Liver (tissue), 9 donors: Measurements from ENCODE around the gene KCNMA1. TPM values are rescaled to one million over a fixed set of nuclear protein-coding genes. Genes with fewer than 3 reads are reported as not detected.

ENCODE experiments used
- DNase-seq: peaks from one replicate; pipeline ENCODE4 v3.0.0-alpha.2; 2017; ENCODE audit warnings: low spot score
- H3K27ac ChIP-seq, 2 donors: one replicate each; pipeline ENCODE4 v1.7.0; 2013; ENCODE audit warnings: inconsistent platforms in 2 of 2, low read length in 2 of 2, control low read depth in 1 of 2, low read depth in 1 of 2, mild to moderate bottlenecking in 1 of 2
- H3K27me3 ChIP-seq, 4 donors: one replicate each; pipeline versions ENCODE4 v1.6.1 to v1.7.0; 2013; ENCODE audit warnings: low read length in 3 of 4, inconsistent platforms in 1 of 4, mild to moderate bottlenecking in 1 of 4, moderate library complexity in 1 of 4; ENCODE audit not compliant: control insufficient read depth in 4 of 4, insufficient read depth in 4 of 4
- H3K36me3 ChIP-seq, 4 donors: one replicate each; pipeline versions ENCODE4 v1.6.1 to v1.7.0; 2013; ENCODE audit warnings: low read length in 3 of 4, mild to moderate bottlenecking in 3 of 4, low read depth in 1 of 4, moderate library complexity in 1 of 4; ENCODE audit not compliant: control insufficient read depth in 4 of 4, insufficient read depth in 3 of 4
- H3K4me1 ChIP-seq, 4 donors: one replicate each; pipeline versions ENCODE4 v1.6.1 to v1.7.0; 2013; ENCODE audit warnings: low read length in 3 of 4, mild to moderate bottlenecking in 3 of 4, moderate library complexity in 1 of 4; ENCODE audit not compliant: control insufficient read depth in 4 of 4, insufficient read depth in 4 of 4
- H3K4me3 ChIP-seq, 3 donors: one replicate each; pipeline versions ENCODE4 v1.6.1 to v1.7.0; 2013; ENCODE audit warnings: low read length in 3 of 3, control low read depth in 1 of 3, low read depth in 1 of 3, mild to moderate bottlenecking in 1 of 3
- H3K9ac ChIP-seq, 2 donors: one replicate each; pipeline ENCODE4 v1.7.0; 2013; ENCODE audit warnings: low read length in 2 of 2, mild to moderate bottlenecking in 2 of 2, moderate library complexity in 2 of 2, control low read depth in 1 of 2, low read depth in 1 of 2
- H3K9me3 ChIP-seq, 4 donors: one replicate each; pipeline versions ENCODE4 v1.6.1 to v1.7.0; 2013; ENCODE audit warnings: low read length in 3 of 4; ENCODE audit not compliant: control insufficient read depth in 4 of 4
- EGR1 ChIP-seq, 2 donors: IDR thresholded peaks; 2 replicates each; pipeline ENCODE4 v1.6.1; 2016 to 2018; ENCODE audit warnings: antibody characterized with exemption in 2 of 2, low read depth in 2 of 2
- FOXA1 ChIP-seq: IDR thresholded peaks from 2 replicates; pipeline ENCODE4 v1.6.1; 2016; ENCODE audit warnings: antibody characterized with exemption
- FOXA2 ChIP-seq: IDR thresholded peaks from 2 replicates; pipeline ENCODE4 v1.6.1; 2016; ENCODE audit warnings: antibody characterized with exemption
- GABPA ChIP-seq, 2 donors: IDR thresholded peaks in 1 of 2; conservative IDR thresholded peaks in 1 of 2; 2 replicates each; pipeline ENCODE4 v1.6.1; 2016; ENCODE audit warnings: antibody characterized with exemption in 2 of 2, mild to moderate bottlenecking in 1 of 2, moderate library complexity in 1 of 2
- HNF4G ChIP-seq: IDR thresholded peaks from 2 replicates; pipeline ENCODE4 v1.6.1; 2016; ENCODE audit warnings: antibody characterized with exemption
- JUND ChIP-seq, 2 donors: IDR thresholded peaks; 2 replicates each; pipeline ENCODE4 v1.6.1; 2016; ENCODE audit warnings: antibody characterized with exemption in 2 of 2
- RAD21 ChIP-seq, 2 donors: IDR thresholded peaks; 2 replicates each; pipeline ENCODE4 v1.6.1; 2016; ENCODE audit warnings: antibody characterized with exemption in 2 of 2, mild to moderate bottlenecking in 2 of 2
- RXRA ChIP-seq, 2 donors: IDR thresholded peaks; 2 replicates each; pipeline ENCODE4 v1.6.1; 2017 to 2018; ENCODE audit warnings: antibody characterized with exemption in 2 of 2, mild to moderate bottlenecking in 1 of 2
- SP1 ChIP-seq: IDR thresholded peaks from 2 replicates; pipeline ENCODE4 v1.6.1; 2018; ENCODE audit warnings: antibody characterized with exemption, mild to moderate bottlenecking
- TAF1 ChIP-seq: conservative IDR thresholded peaks from 2 replicates; pipeline ENCODE4 v1.6.1; 2016; ENCODE audit warnings: antibody characterized with exemption, mild to moderate bottlenecking
- WGBS: extraction: QIAGEN DNeasy Blood & Tissue Kit; methylation state at CpG from one replicate; pipeline ENCODE4 v1.1.7; 2013; 5-methylcytosine and 5-hydroxymethylcytosine counted together
- polyA plus RNA-seq, 2 donors: library from polyadenylated mRNA; stranded (reverse) in 1 of 2; unstranded in 1 of 2; fragments of 200-250 nt in 1 of 2; fragments of >200 nt in 1 of 2; fragmentation: Nextera tagmentation in 1 of 2; extraction: Ambion mirVana in 1 of 2; gene quantifications; one replicate each; pipeline versions ENCODE4 v1.2.1 to v1.2.3, GENCODE V29; 2013 to 2015
- total RNA-seq, 2 donors: library from RNA; depleted of rRNA; stranded (reverse); fragments of >200 nt; gene quantifications; one replicate each; pipeline ENCODE4 v1.2.3, GENCODE V29; 2014
- TF ChIP-seq, protein P1 (sequence below): IDR thresholded peaks from 2 replicates; pipeline ENCODE4 v1.6.1; 2016; ENCODE audit warnings: antibody characterized with exemption, mild to moderate bottlenecking
- TF ChIP-seq, protein P2 (sequence below): IDR thresholded peaks from 2 replicates; pipeline ENCODE4 v1.6.1; 2016; ENCODE audit warnings: antibody characterized with exemption
- TF ChIP-seq, protein P3 (sequence below): IDR thresholded peaks from 2 replicates; pipeline ENCODE4 v1.6.1; 2016; ENCODE audit warnings: antibody characterized with exemption
- TF ChIP-seq, protein P4 (sequence below): fragments of 150-350 bp; IDR thresholded peaks from 2 replicates; pipeline ENCODE4 v1.5.1; 2017; ENCODE audit warnings: improper control_type of control experiment, low read depth, low read length; ENCODE audit not compliant: missing input control
- TF ChIP-seq, protein P5 (sequence below): IDR thresholded peaks from 2 replicates; pipeline ENCODE4 v1.6.1; 2016; ENCODE audit warnings: antibody characterized with exemption
- donor health status: healthy.
- donor health status: healthy.
- donor health status: healthy.
- donor health status: healthy.
- donor health status: healthy.

KCNMA1 gene
- total and polyA plus RNA-seq, 4 donors = 2.5 to 9.7 (median 4.7) TPM

DNA sequence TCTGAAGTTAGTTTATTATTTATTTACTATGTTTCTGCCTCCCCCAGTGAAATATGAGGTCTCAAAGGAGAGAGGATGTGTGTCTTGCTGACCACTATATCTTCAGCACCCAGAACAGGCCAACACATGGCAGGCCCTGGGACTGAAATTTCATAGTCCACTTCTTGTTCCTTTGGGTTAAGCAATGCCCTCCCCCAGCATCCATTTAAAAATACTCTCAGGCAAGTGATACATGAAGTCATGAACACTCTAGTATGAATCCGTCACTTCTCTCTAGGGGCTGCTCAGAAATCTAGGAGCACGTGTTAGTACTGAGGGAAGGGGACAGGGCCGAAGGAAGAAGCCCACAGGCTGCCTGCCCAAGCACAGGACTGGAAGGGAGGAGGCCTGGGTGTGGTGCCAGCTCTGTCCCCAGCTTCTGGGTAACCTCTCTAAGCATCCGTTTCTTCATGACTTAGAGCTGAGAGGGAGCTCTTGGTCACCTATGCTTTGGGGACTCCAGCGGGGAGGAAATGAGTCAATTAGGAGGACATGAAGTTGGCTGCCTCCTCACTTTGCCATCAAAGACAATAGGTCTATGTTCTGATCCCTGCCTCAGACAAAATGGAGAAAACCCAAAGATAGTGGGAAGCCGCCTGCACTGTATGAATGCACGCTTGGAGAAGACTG lies 119.2 kb downstream of the KCNMA1 start:
- no peaks in the 10 kb centered on the region for H3K36me3 ChIP-seq
- no peaks in the 10 kb centered on the region for H3K4me1 ChIP-seq
- 92% methylated on average over 7 of the region's 7 CpGs for WGBS
- TF ChIP-seq HNF4G (no peak), RAD21 (IDR thresholded peaks at IDR 0.05) (no peak), TAF1 (no peak), FOXA2 (no peak), JUND (IDR thresholded peaks at IDR 0.05) (no peak), RXRA (IDR thresholded peaks at IDR 0.05) (no peak), SP1 (no peak), EGR1 (IDR thresholded peaks at IDR 0.05; ENCODE audit: low read depth in 2 of 2) (no peak), FOXA1 (no peak), GABPA (IDR thresholded peaks at IDR 0.05 in 1 of 2, conservative IDR thresholded peaks at IDR 0.05 in 1 of 2) (no peak)
- TF ChIP-seq, protein P1, sequence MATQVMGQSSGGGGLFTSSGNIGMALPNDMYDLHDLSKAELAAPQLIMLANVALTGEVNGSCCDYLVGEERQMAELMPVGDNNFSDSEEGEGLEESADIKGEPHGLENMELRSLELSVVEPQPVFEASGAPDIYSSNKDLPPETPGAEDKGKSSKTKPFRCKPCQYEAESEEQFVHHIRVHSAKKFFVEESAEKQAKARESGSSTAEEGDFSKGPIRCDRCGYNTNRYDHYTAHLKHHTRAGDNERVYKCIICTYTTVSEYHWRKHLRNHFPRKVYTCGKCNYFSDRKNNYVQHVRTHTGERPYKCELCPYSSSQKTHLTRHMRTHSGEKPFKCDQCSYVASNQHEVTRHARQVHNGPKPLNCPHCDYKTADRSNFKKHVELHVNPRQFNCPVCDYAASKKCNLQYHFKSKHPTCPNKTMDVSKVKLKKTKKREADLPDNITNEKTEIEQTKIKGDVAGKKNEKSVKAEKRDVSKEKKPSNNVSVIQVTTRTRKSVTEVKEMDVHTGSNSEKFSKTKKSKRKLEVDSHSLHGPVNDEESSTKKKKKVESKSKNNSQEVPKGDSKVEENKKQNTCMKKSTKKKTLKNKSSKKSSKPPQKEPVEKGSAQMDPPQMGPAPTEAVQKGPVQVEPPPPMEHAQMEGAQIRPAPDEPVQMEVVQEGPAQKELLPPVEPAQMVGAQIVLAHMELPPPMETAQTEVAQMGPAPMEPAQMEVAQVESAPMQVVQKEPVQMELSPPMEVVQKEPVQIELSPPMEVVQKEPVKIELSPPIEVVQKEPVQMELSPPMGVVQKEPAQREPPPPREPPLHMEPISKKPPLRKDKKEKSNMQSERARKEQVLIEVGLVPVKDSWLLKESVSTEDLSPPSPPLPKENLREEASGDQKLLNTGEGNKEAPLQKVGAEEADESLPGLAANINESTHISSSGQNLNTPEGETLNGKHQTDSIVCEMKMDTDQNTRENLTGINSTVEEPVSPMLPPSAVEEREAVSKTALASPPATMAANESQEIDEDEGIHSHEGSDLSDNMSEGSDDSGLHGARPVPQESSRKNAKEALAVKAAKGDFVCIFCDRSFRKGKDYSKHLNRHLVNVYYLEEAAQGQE = no peak
- TF ChIP-seq, protein P2, sequence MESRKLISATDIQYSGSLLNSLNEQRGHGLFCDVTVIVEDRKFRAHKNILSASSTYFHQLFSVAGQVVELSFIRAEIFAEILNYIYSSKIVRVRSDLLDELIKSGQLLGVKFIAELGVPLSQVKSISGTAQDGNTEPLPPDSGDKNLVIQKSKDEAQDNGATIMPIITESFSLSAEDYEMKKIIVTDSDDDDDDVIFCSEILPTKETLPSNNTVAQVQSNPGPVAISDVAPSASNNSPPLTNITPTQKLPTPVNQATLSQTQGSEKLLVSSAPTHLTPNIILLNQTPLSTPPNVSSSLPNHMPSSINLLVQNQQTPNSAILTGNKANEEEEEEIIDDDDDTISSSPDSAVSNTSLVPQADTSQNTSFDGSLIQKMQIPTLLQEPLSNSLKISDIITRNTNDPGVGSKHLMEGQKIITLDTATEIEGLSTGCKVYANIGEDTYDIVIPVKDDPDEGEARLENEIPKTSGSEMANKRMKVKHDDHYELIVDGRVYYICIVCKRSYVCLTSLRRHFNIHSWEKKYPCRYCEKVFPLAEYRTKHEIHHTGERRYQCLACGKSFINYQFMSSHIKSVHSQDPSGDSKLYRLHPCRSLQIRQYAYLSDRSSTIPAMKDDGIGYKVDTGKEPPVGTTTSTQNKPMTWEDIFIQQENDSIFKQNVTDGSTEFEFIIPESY = no peak
- TF ChIP-seq, protein P3, sequence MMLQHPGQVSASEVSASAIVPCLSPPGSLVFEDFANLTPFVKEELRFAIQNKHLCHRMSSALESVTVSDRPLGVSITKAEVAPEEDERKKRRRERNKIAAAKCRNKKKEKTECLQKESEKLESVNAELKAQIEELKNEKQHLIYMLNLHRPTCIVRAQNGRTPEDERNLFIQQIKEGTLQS = no peak
- TF ChIP-seq, protein P4, sequence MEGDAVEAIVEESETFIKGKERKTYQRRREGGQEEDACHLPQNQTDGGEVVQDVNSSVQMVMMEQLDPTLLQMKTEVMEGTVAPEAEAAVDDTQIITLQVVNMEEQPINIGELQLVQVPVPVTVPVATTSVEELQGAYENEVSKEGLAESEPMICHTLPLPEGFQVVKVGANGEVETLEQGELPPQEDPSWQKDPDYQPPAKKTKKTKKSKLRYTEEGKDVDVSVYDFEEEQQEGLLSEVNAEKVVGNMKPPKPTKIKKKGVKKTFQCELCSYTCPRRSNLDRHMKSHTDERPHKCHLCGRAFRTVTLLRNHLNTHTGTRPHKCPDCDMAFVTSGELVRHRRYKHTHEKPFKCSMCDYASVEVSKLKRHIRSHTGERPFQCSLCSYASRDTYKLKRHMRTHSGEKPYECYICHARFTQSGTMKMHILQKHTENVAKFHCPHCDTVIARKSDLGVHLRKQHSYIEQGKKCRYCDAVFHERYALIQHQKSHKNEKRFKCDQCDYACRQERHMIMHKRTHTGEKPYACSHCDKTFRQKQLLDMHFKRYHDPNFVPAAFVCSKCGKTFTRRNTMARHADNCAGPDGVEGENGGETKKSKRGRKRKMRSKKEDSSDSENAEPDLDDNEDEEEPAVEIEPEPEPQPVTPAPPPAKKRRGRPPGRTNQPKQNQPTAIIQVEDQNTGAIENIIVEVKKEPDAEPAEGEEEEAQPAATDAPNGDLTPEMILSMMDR = no peak
- TF ChIP-seq, protein P5, sequence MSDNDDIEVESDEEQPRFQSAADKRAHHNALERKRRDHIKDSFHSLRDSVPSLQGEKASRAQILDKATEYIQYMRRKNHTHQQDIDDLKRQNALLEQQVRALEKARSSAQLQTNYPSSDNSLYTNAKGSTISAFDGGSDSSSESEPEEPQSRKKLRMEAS = no peak
- no peak overlapping the region for H3K27ac ChIP-seq
- H3K9me3 ChIP-seq = no peaks in the 10 kb centered on the region
- DNase-seq = no peak
- no peak overlapping the region for H3K4me3 ChIP-seq
- H3K9ac ChIP-seq = no peak overlapping the region
- no peaks in the 10 kb centered on the region for H3K27me3 ChIP-seq

DNA sequence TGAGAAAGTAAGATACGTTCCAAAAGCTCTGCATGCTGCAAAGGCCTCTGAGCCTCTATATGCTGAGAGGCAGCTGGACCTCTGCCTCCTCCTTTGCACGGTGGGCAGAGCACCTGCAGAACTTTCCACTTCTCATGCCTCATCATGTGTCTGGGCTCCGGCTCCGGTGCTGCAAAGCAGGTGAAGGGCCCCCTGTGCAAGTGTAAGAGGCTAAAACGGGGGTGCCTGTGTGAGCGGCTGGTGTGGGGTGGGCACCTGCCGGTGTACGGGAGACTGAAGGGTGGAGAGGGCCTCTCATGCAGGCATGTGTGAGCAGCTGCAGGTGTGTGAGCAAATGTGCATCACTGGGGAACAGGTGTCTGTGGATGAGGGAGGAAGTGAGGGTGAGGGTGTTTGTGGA lies 121.0 kb downstream of the KCNMA1 start:
- no peak overlapping the region for H3K4me3 ChIP-seq
- no peak for DNase-seq
- H3K27ac ChIP-seq = no peak overlapping the region
- no peaks in the 10 kb centered on the region for H3K9me3 ChIP-seq
- no peak overlapping the region for H3K9ac ChIP-seq
- 95% methylated on average over 8 of the region's 8 CpGs for WGBS
- no peaks in the 10 kb centered on the region for H3K4me1 ChIP-seq
- H3K27me3 ChIP-seq = no peaks in the 10 kb centered on the region
- no peaks in the 10 kb centered on the region for H3K36me3 ChIP-seq
- TF ChIP-seq, protein P4 = no peak
- TF ChIP-seq RXRA (IDR thresholded peaks at IDR 0.05) = no peak
- TF ChIP-seq, protein P3 = no peak
- no peak for TF ChIP-seq GABPA (IDR thresholded peaks at IDR 0.05 in 1 of 2, conservative IDR thresholded peaks at IDR 0.05 in 1 of 2)
- TF ChIP-seq, protein P5 = no peak
- no peak for TF ChIP-seq JUND (IDR thresholded peaks at IDR 0.05)
- TF ChIP-seq RAD21 (IDR thresholded peaks at IDR 0.05) = no peak
- no peak for TF ChIP-seq TAF1
- no peak for TF ChIP-seq SP1
- no peak for TF ChIP-seq EGR1 (IDR thresholded peaks at IDR 0.05; ENCODE audit: low read depth in 2 of 2)
- TF ChIP-seq HNF4G = no peak
- no peak for TF ChIP-seq FOXA1
